ENCODE data around the gene C11orf86.

DNA sequence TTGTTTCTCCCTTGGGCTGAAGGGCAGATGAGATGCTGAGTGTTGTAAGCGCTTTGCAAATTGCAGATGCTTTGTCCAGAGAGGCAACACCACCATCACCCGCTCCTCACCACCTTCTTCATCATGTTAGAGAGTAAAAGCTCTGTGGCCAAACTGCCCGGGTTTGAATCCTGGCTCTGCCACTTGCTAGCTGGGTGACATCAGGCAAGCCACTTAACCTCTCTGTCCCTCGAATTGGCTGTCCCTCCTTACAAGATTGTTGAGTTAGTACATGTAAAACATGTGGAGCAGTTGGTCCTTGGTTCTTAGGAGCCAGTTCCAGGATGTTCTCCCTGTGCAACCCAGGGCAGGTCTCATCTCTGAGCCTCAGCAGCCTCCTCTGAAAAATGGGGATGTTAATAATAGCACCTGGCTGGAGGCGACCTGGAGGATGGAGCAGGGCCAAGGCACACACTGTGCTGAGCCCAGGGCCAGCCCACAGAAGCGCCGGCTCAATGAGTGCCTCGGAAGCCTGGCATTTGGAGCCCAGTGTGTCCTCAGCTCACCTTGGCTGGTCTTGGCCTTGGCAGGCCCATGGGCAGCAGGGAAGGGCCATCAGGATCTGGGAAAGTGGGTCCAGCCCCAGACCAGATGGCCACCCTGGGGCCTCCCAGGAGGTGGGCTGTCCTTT, 10.5 kb downstream of the C11orf86 start:
- TF ChIP-seq, protein P1, sequence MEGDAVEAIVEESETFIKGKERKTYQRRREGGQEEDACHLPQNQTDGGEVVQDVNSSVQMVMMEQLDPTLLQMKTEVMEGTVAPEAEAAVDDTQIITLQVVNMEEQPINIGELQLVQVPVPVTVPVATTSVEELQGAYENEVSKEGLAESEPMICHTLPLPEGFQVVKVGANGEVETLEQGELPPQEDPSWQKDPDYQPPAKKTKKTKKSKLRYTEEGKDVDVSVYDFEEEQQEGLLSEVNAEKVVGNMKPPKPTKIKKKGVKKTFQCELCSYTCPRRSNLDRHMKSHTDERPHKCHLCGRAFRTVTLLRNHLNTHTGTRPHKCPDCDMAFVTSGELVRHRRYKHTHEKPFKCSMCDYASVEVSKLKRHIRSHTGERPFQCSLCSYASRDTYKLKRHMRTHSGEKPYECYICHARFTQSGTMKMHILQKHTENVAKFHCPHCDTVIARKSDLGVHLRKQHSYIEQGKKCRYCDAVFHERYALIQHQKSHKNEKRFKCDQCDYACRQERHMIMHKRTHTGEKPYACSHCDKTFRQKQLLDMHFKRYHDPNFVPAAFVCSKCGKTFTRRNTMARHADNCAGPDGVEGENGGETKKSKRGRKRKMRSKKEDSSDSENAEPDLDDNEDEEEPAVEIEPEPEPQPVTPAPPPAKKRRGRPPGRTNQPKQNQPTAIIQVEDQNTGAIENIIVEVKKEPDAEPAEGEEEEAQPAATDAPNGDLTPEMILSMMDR (IDR thresholded peaks at IDR 0.05): no peak
- TF ChIP-seq POLR2A (IDR thresholded peaks at IDR 0.05): no peak

All from testis (tissue), 2 donors.